Measurements from ENCODE around the gene RERE.
A peak's percentile ranks its signal among the peaks of the same experiment; 100 is the strongest.

GRCh38 chr1:8598060-8598724 is 219.2 kb downstream of the RERE start:
- TF ChIP-seq POLR2AphosphoS5 (IDR thresholded peaks at IDR 0.05), result no peak
- peak; percentile 43 to 66 (median 46) for TF ChIP-seq CTCF (IDR thresholded peaks at IDR 0.05)
- TF ChIP-seq POLR2A (IDR thresholded peaks at IDR 0.05), result no peak
